B cell (primary cell): ENCODE results near the gene GABRG3. TPM values are rescaled to one million over a fixed set of nuclear protein-coding genes. Genes with fewer than 3 reads are reported as not detected.

Experiments used
- ATAC-seq: fragments of 200-7000 bp; cut with Tn5 transposase; one replicate; pipeline ENCODE4 v1.10.0; 2021; ENCODE audit warnings: low read depth, mild to moderate bottlenecking, moderate number of reproducible peaks, moderate library complexity
- CTCF ChIA-PET: fragments of 350-600 bp; sonication (Branson Sonifier 250); formaldehyde crosslinking; loops from one replicate; lab custom pipeline; 2021; ENCODE audit warnings: antibody characterized with exemption, inconsistent platforms; lab: Charles Lee
- POLR2A ChIA-PET: fragments of 350-600 bp; sonication (Branson Sonifier 250); formaldehyde crosslinking; loops from one replicate; lab custom pipeline; 2021; ENCODE audit warnings: antibody characterized with exemption; lab: Charles Lee
- DNase-seq: peaks from one replicate; pipeline ENCODE4 v3.0.0; 2013
- H2AFZ ChIP-seq: 2 replicates; pipeline ENCODE4 v1.6.1; 2012; ENCODE audit warnings: mild to moderate bottlenecking, low read depth, low read length; ENCODE audit not compliant: insufficient read depth, poor library complexity, severe bottlenecking
- H3K27ac ChIP-seq, 2 donors: 1 replicate in 1 of 2; 2 replicates in 1 of 2; pipeline ENCODE4 v1.5.1; 2012 to 2013; ENCODE audit warnings: low read length in 2 of 2, mild to moderate bottlenecking in 2 of 2, moderate library complexity in 1 of 2
- H3K27me3 ChIP-seq, 4 experiments: fragments of 200-600 bp in 1 of 4; sonication (generic) in 1 of 4; replicated peaks in 1 of 4; 1 replicate in 2 of 4; 2 replicates in 2 of 4; pipeline versions ENCODE4 v1.6.1 to v1.7.0; 2013 to 2016; ENCODE audit warnings: low read length in 3 of 4, mild to moderate bottlenecking in 2 of 4, mixed read lengths in 1 of 4, moderate library complexity in 1 of 4; ENCODE audit not compliant: insufficient read depth in 4 of 4, control insufficient read depth in 3 of 4; ENCODE audit errors: control extremely low read depth in 1 of 4
- H3K36me3 ChIP-seq, 2 experiments: replicated peaks in 1 of 2; 1 replicate in 1 of 2; 2 replicates in 1 of 2; pipeline versions ENCODE4 v1.6.1 to v1.7.1; 2013; ENCODE audit warnings: low read length in 1 of 2; ENCODE audit not compliant: insufficient read depth in 2 of 2, control insufficient read depth in 1 of 2; ENCODE audit errors: control extremely low read depth in 1 of 2, extremely low read depth in 1 of 2
- H3K4me1 ChIP-seq, 2 donors: fragments of 200-600 bp in 1 of 2; sonication (generic) in 1 of 2; 1 replicate in 1 of 2; 2 replicates in 1 of 2; pipeline versions ENCODE4 v1.5.1 to v1.6.1; 2013 to 2017; ENCODE audit warnings: low read length in 2 of 2; ENCODE audit not compliant: control insufficient read depth in 2 of 2, insufficient read depth in 2 of 2
- H3K4me2 ChIP-seq: replicated peaks from 2 replicates; pipeline ENCODE3; 2012; ENCODE audit warnings: mild to moderate bottlenecking, low read depth, low read length; ENCODE audit not compliant: poor library complexity, severe bottlenecking
- H3K4me3 ChIP-seq, 5 experiments: fragments of 200-600 bp in 1 of 5; sonication (generic) in 1 of 5; 1 replicate in 3 of 5; 2 replicates in 2 of 5; pipeline versions ENCODE4 v1.5.1 to v1.7.0; 2011 to 2016; ENCODE audit warnings: low read length in 4 of 5, mild to moderate bottlenecking in 4 of 5, low read depth in 2 of 5, control low read depth in 1 of 5, moderate library complexity in 1 of 5; ENCODE audit not compliant: insufficient read depth in 1 of 5; ENCODE audit errors: control extremely low read depth in 1 of 5, extremely low read depth in 1 of 5
- H3K79me2 ChIP-seq: fragments of 200-600 bp; sonication (generic); one replicate; pipeline ENCODE4 v1.6.0; 2016; ENCODE audit warnings: low read length; ENCODE audit not compliant: control insufficient read depth, insufficient read depth
- H3K9ac ChIP-seq: fragments of 200-600 bp; sonication (generic); 2 replicates; pipeline ENCODE4 v1.6.1; 2017; ENCODE audit warnings: mild to moderate bottlenecking, low read length, moderate library complexity
- H3K9me3 ChIP-seq, 3 donors: one replicate each; pipeline versions ENCODE4 v1.6.1 to v1.7.1; 2013; ENCODE audit warnings: low read length in 2 of 3; ENCODE audit not compliant: control insufficient read depth in 2 of 3, insufficient read depth in 1 of 3; ENCODE audit errors: control extremely low read depth in 1 of 3
- H4K20me1 ChIP-seq: 2 replicates; pipeline ENCODE4 v1.6.0; 2012; ENCODE audit warnings: mild to moderate bottlenecking, low read length; ENCODE audit not compliant: insufficient read depth, control insufficient read depth, poor library complexity, severe bottlenecking
- H3K27ac Mint-ChIP-seq: one replicate; pipeline ENCODE4 v1.8.0; 2021; ENCODE audit warnings: mixed read lengths
- H3K27me3 Mint-ChIP-seq: one replicate; pipeline ENCODE4 v1.8.0; 2021; ENCODE audit warnings: mixed read lengths
- H3K4me1 Mint-ChIP-seq: one replicate; pipeline ENCODE4 v1.8.0; 2021; ENCODE audit warnings: mixed read lengths
- H3K4me3 Mint-ChIP-seq: one replicate; pipeline ENCODE4 v1.8.0; 2021; ENCODE audit warnings: mixed read lengths
- H3K9me3 Mint-ChIP-seq: one replicate; pipeline ENCODE4 v1.8.0; 2022; ENCODE audit warnings: mixed read lengths; ENCODE audit not compliant: insufficient read depth
- CTCF ChIP-seq: fragments of 200-600 bp; IDR thresholded peaks from one replicate; pipeline ENCODE4 v1.8.0; 2022; ENCODE audit warnings: antibody characterized with exemption, mild to moderate bottlenecking
- EZH2 ChIP-seq: IDR thresholded peaks from 2 replicates; pipeline ENCODE4 v1.6.1; 2012; ENCODE audit warnings: borderline replicate concordance, low read depth, mild to moderate bottlenecking, moderate library complexity, low read length; ENCODE audit not compliant: insufficient read depth, poor library complexity, severe bottlenecking
- WGBS: methylation state at CpG from one replicate; pipeline ENCODE4 v1.1.5; 2013; ENCODE audit warnings: missing lambda C conversion rate; ENCODE audit not compliant: insufficient coverage; 5-methylcytosine and 5-hydroxymethylcytosine counted together
- intact Hi-C: fragments of 100-400 bp; cut with micrococcal nuclease; formaldehyde crosslinking; loops from one replicate; pipeline ENCODE4 v1.10.0; 2022
- polyA plus RNA-seq: library from polyadenylated mRNA; depleted of rRNA; stranded (reverse); fragments of >200 nt; gene quantifications from 2 replicates; pipeline ENCODE4 v1.2.3, GENCODE V29; 2012
- total RNA-seq, 2 donors: library from RNA; stranded (reverse); fragments of 120-200 nt in 1 of 2; gene quantifications; 1 replicate in 1 of 2; 2 replicates in 1 of 2; pipeline versions ENCODE4 v1.2.3 to v1.2.4, GENCODE V29; 2013 to 2022

Gene GABRG3
- total and polyA plus RNA-seq, 2 donors (not counting 1 experiment from before 2014, with no cell fraction given): not detected

GRCh38 chr15:27382361-27383025, 411.5 kb downstream of the GABRG3 start:
- Histone ChIP-seq H3K27me3 (no peaks in the 10 kb centered on the region), H3K9ac (no peak overlapping the region), H3K4me2 (no peak overlapping the region), H2AFZ (no peak overlapping the region), H3K9me3 (no peaks in the 10 kb centered on the region), H3K79me2 (no peaks in the 10 kb centered on the region), H4K20me1 (no peaks in the 10 kb centered on the region), H3K4me3 (no peak overlapping the region), H3K27ac (no peak overlapping the region), H3K36me3 (no peaks in the 10 kb centered on the region), H3K4me1 (no peaks in the 10 kb centered on the region)
- Mint-ChIP-seq H3K9me3 (peaks cover 9% of the 10 kb centered on the region), H3K4me1 (no peaks in the 10 kb centered on the region), H3K27me3 (no peaks in the 10 kb centered on the region), H3K27ac (no peak overlapping the region), H3K4me3 (no peak overlapping the region)
- CTCF ChIA-PET: no interaction called here
- WGBS: 80% methylated on average over 8 of the region's 8 CpGs
- POLR2A ChIA-PET: no interaction called here
- TF ChIP-seq EZH2: no peak
- TF ChIP-seq CTCF: no peak
- no peak for DNase-seq
- no peak for ATAC-seq
- intact Hi-C loops: no loop called here

GRCh38 chr15:27383726-27384125, 412.7 kb downstream of the GABRG3 start:
- H2AFZ ChIP-seq: no peak overlapping the region
- no peak overlapping the region for H3K27ac ChIP-seq
- no peaks in the 10 kb centered on the region for H3K4me1 ChIP-seq
- Mint-ChIP-seq H3K27ac (no peak overlapping the region), H3K4me1 (no peaks in the 10 kb centered on the region), H3K9me3 (peaks cover 9% of the 10 kb centered on the region), H3K27me3 (no peaks in the 10 kb centered on the region), H3K4me3 (no peak overlapping the region)
- no CpG with 5 or more reads among the region's 4 CpGs for whole genome bisulfite sequencing
- no peaks in the 10 kb centered on the region for H3K79me2 ChIP-seq
- H3K9me3 ChIP-seq: no peaks in the 10 kb centered on the region
- H3K4me2 ChIP-seq: no peak overlapping the region
- TF ChIP-seq EZH2 (no peak), CTCF (no peak)
- ATAC-seq: no peak
- H4K20me1 ChIP-seq: no peaks in the 10 kb centered on the region
- no peak overlapping the region for H3K9ac ChIP-seq
- H3K36me3 ChIP-seq: no peaks in the 10 kb centered on the region
- H3K27me3 ChIP-seq: no peaks in the 10 kb centered on the region
- POLR2A ChIA-PET: no interaction called here
- CTCF ChIA-PET: no interaction called here
- intact Hi-C loops: no loop called here
- DNase-seq: no peak
- H3K4me3 ChIP-seq: no peak overlapping the region
